Keratinocyte (primary cell): ENCODE data around the gene NCKAP5. TPM values are rescaled to one million over a fixed set of nuclear protein-coding genes. Genes with fewer than 3 reads are reported as not detected.

Experiments
- DNase-seq: peaks from one replicate; pipeline ENCODE4 v3.0.0-alpha.2; 2011; ENCODE audit warnings: low read depth, missing footprints, low spot score
- FAIRE-seq: peaks from 2 replicates; lab custom pipeline; 2011; peaks lifted over from hg19 to GRCh38; lab: Jason Lieb, UNC
- H2AFZ ChIP-seq: 2 replicates; pipeline ENCODE4 v1.6.0; 2012; ENCODE audit warnings: low read length, control low read depth, inconsistent platforms; ENCODE audit not compliant: control insufficient read depth
- H3K27ac ChIP-seq: 2 replicates; pipeline ENCODE4 v1.5.1; 2011; ENCODE audit warnings: low read length; ENCODE audit not compliant: control insufficient read depth, insufficient read depth
- H3K27me3 ChIP-seq: 3 replicates; pipeline ENCODE4 v1.6.0; 2011; ENCODE audit warnings: low read length; ENCODE audit not compliant: control insufficient read depth, insufficient read depth; ENCODE audit errors: extremely low read depth
- H3K36me3 ChIP-seq, 2 experiments: 2 replicates in 1 of 2; 3 replicates in 1 of 2; pipeline ENCODE4 v1.5.1; 2011; ENCODE audit warnings: low read length in 2 of 2, mild to moderate bottlenecking in 1 of 2; ENCODE audit not compliant: control insufficient read depth in 2 of 2, insufficient read depth in 2 of 2; ENCODE audit errors: extremely low read depth in 1 of 2
- H3K4me1 ChIP-seq: 3 replicates; pipeline ENCODE4 v1.5.1; 2011; ENCODE audit warnings: low read length; ENCODE audit not compliant: control insufficient read depth, insufficient read depth; ENCODE audit errors: extremely low read depth
- H3K4me2 ChIP-seq: 3 replicates; pipeline ENCODE4 v1.6.0; 2011; ENCODE audit warnings: low read depth, low read length; ENCODE audit not compliant: control insufficient read depth, insufficient read depth; ENCODE audit errors: extremely low read depth
- H3K4me3 ChIP-seq, 3 experiments: fragments of 200-600 bp in 1 of 3; sonication (generic) in 1 of 3; 2 replicates in 2 of 3; 3 replicates in 1 of 3; pipeline ENCODE4 v1.5.1; 2011 to 2016; ENCODE audit warnings: low read length in 3 of 3, mild to moderate bottlenecking in 3 of 3, control low read depth in 2 of 3, inconsistent platforms in 1 of 3, low read depth in 1 of 3, mixed read lengths in 1 of 3, mixed run types in 1 of 3, moderate library complexity in 1 of 3; ENCODE audit not compliant: control insufficient read depth in 2 of 3, insufficient read depth in 2 of 3; ENCODE audit errors: extremely low read depth in 1 of 3
- H3K79me2 ChIP-seq: 2 replicates; pipeline ENCODE4 v1.6.0; 2012; ENCODE audit warnings: low read length; ENCODE audit not compliant: control insufficient read depth, insufficient read depth
- H3K9ac ChIP-seq: 3 replicates; pipeline ENCODE4 v1.6.0; 2011; ENCODE audit warnings: low read length; ENCODE audit not compliant: control insufficient read depth, insufficient read depth; ENCODE audit errors: extremely low read depth
- H3K9me1 ChIP-seq: 3 replicates; pipeline ENCODE4 v1.6.0; 2011; ENCODE audit warnings: low read length; ENCODE audit not compliant: control insufficient read depth, insufficient read depth; ENCODE audit errors: extremely low read depth
- H3K9me3 ChIP-seq: 2 replicates; pipeline ENCODE4 v1.5.1; 2012; ENCODE audit warnings: low read depth, low read length; ENCODE audit not compliant: control insufficient read depth
- H4K20me1 ChIP-seq: 3 replicates; pipeline ENCODE4 v1.6.0; 2011; ENCODE audit warnings: low read length; ENCODE audit not compliant: control insufficient read depth, insufficient read depth; ENCODE audit errors: extremely low read depth
- EZH2 ChIP-seq: IDR thresholded peaks from one replicate; pipeline ENCODE4 v1.6.1; 2012; ENCODE audit warnings: inconsistent platforms, mild to moderate bottlenecking, low read length, moderate library complexity
- dilution Hi-C: fragments of 300-500 bp; cut with MboI; formaldehyde crosslinking; loops from one replicate; pipeline ENCODE4 v1.7.0; 2020; ENCODE audit warnings: low sequenced_read_pairs; ENCODE audit not compliant: extremely low pct_ligation_motif_present
- polyA plus RNA-seq, 5 experiments: library from polyadenylated mRNA; depleted of rRNA in 3 of 5; stranded (reverse) in 3 of 5; stranded (forward) in 1 of 5; unstranded in 1 of 5; fragments of >200 nt; gene quantifications; 1 replicate in 1 of 5; 2 replicates in 3 of 5; 3 replicates in 1 of 5; pipeline versions ENCODE4 v1.2.1 to v1.2.3, GENCODE V29; 2011 to 2012; ENCODE audit warnings: missing spikeins in 2 of 5, low read depth in 1 of 5, low replicate concordance in 1 of 5
- TF ChIP-seq, protein P1 (sequence below), 3 experiments: IDR thresholded peaks in 1 of 3; conservative IDR thresholded peaks in 1 of 3; optimal IDR thresholded peaks in 1 of 3; 2 replicates in 2 of 3; 3 replicates in 1 of 3; pipeline versions ENCODE3 to v1.5.1; 2011; ENCODE audit warnings: low read length in 3 of 3, mild to moderate bottlenecking in 3 of 3, moderate library complexity in 2 of 3, control low read depth in 1 of 3, inconsistent platforms in 1 of 3; ENCODE audit not compliant: insufficient read depth in 2 of 3; ENCODE audit errors: extremely low read depth in 1 of 3

NCKAP5 gene
- polyA plus RNA-seq, 1 donor (not counting 4 experiments of a cell fraction or from before 2014, with no cell fraction given), result 3.6 TPM

DNA sequence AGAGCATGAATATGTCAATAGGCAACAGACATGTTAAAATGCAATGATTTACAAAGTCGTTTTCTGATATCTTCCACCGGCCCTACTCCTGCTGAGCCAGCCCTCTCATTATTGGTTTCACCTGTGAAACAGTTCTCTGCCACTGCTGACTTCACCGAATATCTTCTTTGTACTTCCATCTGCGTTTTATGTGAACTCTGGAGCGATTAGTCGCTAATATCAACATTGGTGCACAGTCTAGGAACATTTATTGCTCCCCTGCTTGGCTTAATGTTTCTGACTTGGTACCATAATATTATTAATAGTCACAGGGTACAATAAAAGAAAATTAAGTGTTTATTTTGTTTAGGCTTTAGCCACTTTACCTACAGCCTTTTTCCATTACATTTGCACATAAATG is 105.5 kb downstream of the NCKAP5 start:
- H3K9ac ChIP-seq, result no peak overlapping the region
- H3K4me3 ChIP-seq, result no peak overlapping the region
- no peak for FAIRE-seq
- H3K9me1 ChIP-seq, result no peaks in the 10 kb centered on the region
- no peaks in the 10 kb centered on the region for H3K27me3 ChIP-seq
- H3K36me3 ChIP-seq, result no peaks in the 10 kb centered on the region
- peaks cover 4% of the 10 kb centered on the region for H3K4me1 ChIP-seq
- no peaks in the 10 kb centered on the region for H3K9me3 ChIP-seq
- H2AFZ ChIP-seq, result no peak overlapping the region
- no peak for TF ChIP-seq EZH2
- TF ChIP-seq, protein P1, sequence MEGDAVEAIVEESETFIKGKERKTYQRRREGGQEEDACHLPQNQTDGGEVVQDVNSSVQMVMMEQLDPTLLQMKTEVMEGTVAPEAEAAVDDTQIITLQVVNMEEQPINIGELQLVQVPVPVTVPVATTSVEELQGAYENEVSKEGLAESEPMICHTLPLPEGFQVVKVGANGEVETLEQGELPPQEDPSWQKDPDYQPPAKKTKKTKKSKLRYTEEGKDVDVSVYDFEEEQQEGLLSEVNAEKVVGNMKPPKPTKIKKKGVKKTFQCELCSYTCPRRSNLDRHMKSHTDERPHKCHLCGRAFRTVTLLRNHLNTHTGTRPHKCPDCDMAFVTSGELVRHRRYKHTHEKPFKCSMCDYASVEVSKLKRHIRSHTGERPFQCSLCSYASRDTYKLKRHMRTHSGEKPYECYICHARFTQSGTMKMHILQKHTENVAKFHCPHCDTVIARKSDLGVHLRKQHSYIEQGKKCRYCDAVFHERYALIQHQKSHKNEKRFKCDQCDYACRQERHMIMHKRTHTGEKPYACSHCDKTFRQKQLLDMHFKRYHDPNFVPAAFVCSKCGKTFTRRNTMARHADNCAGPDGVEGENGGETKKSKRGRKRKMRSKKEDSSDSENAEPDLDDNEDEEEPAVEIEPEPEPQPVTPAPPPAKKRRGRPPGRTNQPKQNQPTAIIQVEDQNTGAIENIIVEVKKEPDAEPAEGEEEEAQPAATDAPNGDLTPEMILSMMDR (optimal IDR thresholded peaks at IDR 0.05 in 1 of 3, IDR thresholded peaks at IDR 0.05 in 1 of 3, conservative IDR thresholded peaks at IDR 0.05 in 1 of 3; ENCODE audit: extremely low read depth in 1 of 3, insufficient read depth in 2 of 3, low read length in 3 of 3), result no peak
- dilution Hi-C loops, result no loop called here
- H3K27ac ChIP-seq, result no peak overlapping the region
- H3K4me2 ChIP-seq, result no peak overlapping the region
- no peak for DNase-seq
- H3K79me2 ChIP-seq, result no peaks in the 10 kb centered on the region
- H4K20me1 ChIP-seq, result no peaks in the 10 kb centered on the region

- no peak for FAIRE-seq
- no peaks in the 10 kb centered on the region for H4K20me1 ChIP-seq
- no peak overlapping the region for H3K4me3 ChIP-seq
- H3K36me3 ChIP-seq, result no peaks in the 10 kb centered on the region
- H3K9me1 ChIP-seq, result no peaks in the 10 kb centered on the region
- TF ChIP-seq EZH2, result no peak
- TF ChIP-seq, protein P1 (optimal IDR thresholded peaks at IDR 0.05 in 1 of 3, IDR thresholded peaks at IDR 0.05 in 1 of 3, conservative IDR thresholded peaks at IDR 0.05 in 1 of 3; ENCODE audit: extremely low read depth in 1 of 3, insufficient read depth in 2 of 3, low read length in 3 of 3), result no peak
- H3K27ac ChIP-seq, result no peak overlapping the region
- H3K9me3 ChIP-seq, result no peaks in the 10 kb centered on the region
- H3K4me2 ChIP-seq, result no peak overlapping the region
- no peaks in the 10 kb centered on the region for H3K79me2 ChIP-seq
- peaks cover 5% of the 10 kb centered on the region for H3K4me1 ChIP-seq
- H2AFZ ChIP-seq, result no peak overlapping the region
- DNase-seq, result no peak
- dilution Hi-C loops, result no loop called here
- no peaks in the 10 kb centered on the region for H3K27me3 ChIP-seq
- H3K9ac ChIP-seq, result no peak overlapping the region
Measured at GRCh38 chr2:133461484-133461883, 106.8 kb downstream of the NCKAP5 start.
